HepG2 (cell line): ENCODE results near the gene ARIH1. TPM values are rescaled to one million over a fixed set of nuclear protein-coding genes. Genes with fewer than 3 reads are reported as not detected.
A peak's percentile ranks its signal among the peaks of the same experiment; 100 is the strongest.

Source experiments
- ARHGAP35 ChIP-seq: sonication (generic); formaldehyde crosslinking; IDR thresholded peaks from 2 replicates; pipeline ENCODE4 v1.9.0; 2022; ENCODE audit warnings: mild to moderate bottlenecking, inconsistent platforms, moderate library complexity, missing genetic modification reagents, borderline replicate concordance
- ATF7-NPFF ChIP-seq: sonication (generic); formaldehyde crosslinking; IDR thresholded peaks from 2 replicates; pipeline ENCODE4 v1.8.1; 2023; ENCODE audit warnings: mild to moderate bottlenecking, low read depth, missing genetic modification reagents, moderate library complexity
- HCFC1 ChIP-seq: fragments of 150-350 bp; IDR thresholded peaks from 2 replicates; pipeline ENCODE4 v1.6.1; 2014; ENCODE audit warnings: low read depth, low read length
- HDAC1 ChIP-seq: sonication (generic); formaldehyde crosslinking; IDR thresholded peaks from 2 replicates; pipeline ENCODE4 v1.5.1; 2020; ENCODE audit warnings: mild to moderate bottlenecking, missing genetic modification reagents
- HIVEP1 ChIP-seq: sonication (generic); formaldehyde crosslinking; IDR thresholded peaks from 2 replicates; pipeline ENCODE4 v1.4.0; 2020; ENCODE audit warnings: mild to moderate bottlenecking, missing genetic modification reagents
- IKZF4 ChIP-seq: sonication (generic); formaldehyde crosslinking; IDR thresholded peaks from 2 replicates; pipeline ENCODE4 v1.5.1; 2020; ENCODE audit warnings: borderline replicate concordance, mild to moderate bottlenecking, low read depth, missing genetic modification reagents; ENCODE audit errors: not compliant biosample characterization
- KMT2B ChIP-seq: IDR thresholded peaks from 2 replicates; pipeline ENCODE4 v1.6.1; 2016; ENCODE audit warnings: missing genetic modification reagents, missing compliant biosample characterization
- NFE2 ChIP-seq: sonication (generic); formaldehyde crosslinking; IDR thresholded peaks from 2 replicates; pipeline ENCODE4 v1.4.0; 2020; ENCODE audit warnings: missing genetic modification reagents
- RARA ChIP-seq: IDR thresholded peaks from 2 replicates; pipeline ENCODE4 v1.6.1; 2016; ENCODE audit warnings: missing genetic modification reagents, missing compliant biosample characterization
- RXRB ChIP-seq: IDR thresholded peaks from 2 replicates; pipeline ENCODE4 v1.6.1; 2016; ENCODE audit warnings: borderline replicate concordance, missing genetic modification reagents, missing compliant biosample characterization
- SETDB1 ChIP-seq: sonication (generic); formaldehyde crosslinking; IDR thresholded peaks from 2 replicates; pipeline ENCODE4 v1.5.1; 2020; ENCODE audit warnings: missing genetic modification reagents, mild to moderate bottlenecking, borderline replicate concordance
- TCF7 ChIP-seq: sonication (generic); IDR thresholded peaks from 2 replicates; pipeline ENCODE4 v1.6.1; 2016; ENCODE audit warnings: antibody characterized with exemption, low read depth
- ZC3H13 ChIP-seq: sonication (generic); formaldehyde crosslinking; IDR thresholded peaks from 2 replicates; pipeline ENCODE4 v1.8.1; 2023; ENCODE audit warnings: mild to moderate bottlenecking, missing genetic modification reagents, moderate library complexity
- ZFP41 ChIP-seq: sonication (generic); formaldehyde crosslinking; IDR thresholded peaks from 2 replicates; pipeline ENCODE4 v1.4.0; 2020; ENCODE audit warnings: mild to moderate bottlenecking, missing genetic modification reagents, borderline replicate concordance
- ZNF136 ChIP-seq: sonication (generic); formaldehyde crosslinking; IDR thresholded peaks from 2 replicates; pipeline ENCODE4 v1.8.1; 2022; ENCODE audit warnings: low read depth, mild to moderate bottlenecking, moderate library complexity, missing genetic modification reagents
- ZNF232 ChIP-seq: sonication (generic); formaldehyde crosslinking; IDR thresholded peaks from 2 replicates; pipeline ENCODE4 v1.4.0; 2020; ENCODE audit warnings: missing genetic modification reagents, borderline replicate concordance
- ZNF367 ChIP-seq: sonication (generic); formaldehyde crosslinking; IDR thresholded peaks from 2 replicates; pipeline ENCODE4 v1.4.0; 2020; ENCODE audit warnings: missing genetic modification reagents, borderline replicate concordance
- ZNF563 ChIP-seq: sonication (generic); formaldehyde crosslinking; IDR thresholded peaks from 2 replicates; pipeline ENCODE4 v1.8.0; 2022; ENCODE audit warnings: mild to moderate bottlenecking, moderate library complexity, missing genetic modification reagents
- ZNF737 ChIP-seq: sonication (generic); formaldehyde crosslinking; IDR thresholded peaks from 2 replicates; pipeline ENCODE4 v1.5.0; 2020; ENCODE audit warnings: missing genetic modification reagents, mild to moderate bottlenecking, borderline replicate concordance
- ZNF772 ChIP-seq: sonication (generic); formaldehyde crosslinking; IDR thresholded peaks from 2 replicates; pipeline ENCODE4 v1.5.0; 2020; ENCODE audit warnings: mild to moderate bottlenecking, missing genetic modification reagents
- ZSCAN25 ChIP-seq: sonication (generic); formaldehyde crosslinking; IDR thresholded peaks from 2 replicates; pipeline ENCODE4 v1.8.0; 2022; ENCODE audit warnings: mild to moderate bottlenecking, missing genetic modification reagents
- ZSCAN31 ChIP-seq: sonication (generic); formaldehyde crosslinking; IDR thresholded peaks from 2 replicates; pipeline ENCODE4 v1.5.0; 2020; ENCODE audit warnings: low read depth, mild to moderate bottlenecking, missing genetic modification reagents
- polyA plus RNA-seq, 8 experiments: library from polyadenylated mRNA; depleted of rRNA in 3 of 8; stranded (reverse) in 7 of 8; unstranded in 1 of 8; fragments of >200 nt; fragmentation: Illumina TruSeq in 4 of 8; extraction: Trizol in 4 of 8; gene quantifications; 2 replicates each; pipeline versions ENCODE4 v1.2.1 to v1.2.3, GENCODE V29; 2011 to 2016; ENCODE audit warnings: low read depth in 4 of 8, missing spikeins in 1 of 8, mixed read lengths in 1 of 8; ENCODE audit not compliant: insufficient read depth in 1 of 8
- total RNA-seq, 5 experiments: library from RNA; depleted of rRNA; stranded (reverse); fragments of >200 nt; fragmentation: Illumina TruSeq; extraction: Trizol; gene quantifications; 2 replicates each; pipeline ENCODE4 v1.2.3, GENCODE V29; 2016; ENCODE audit warnings: low read depth in 1 of 5
- TF ChIP-seq, protein P1 (sequence below): sonication (generic); formaldehyde crosslinking; IDR thresholded peaks from 2 replicates; pipeline ENCODE4 v1.8.0; 2022; ENCODE audit warnings: mild to moderate bottlenecking, missing genetic modification reagents
- TF ChIP-seq, protein P2 (sequence below): IDR thresholded peaks from 2 replicates; pipeline ENCODE4 v1.6.1; 2016; ENCODE audit warnings: mild to moderate bottlenecking
- TF ChIP-seq, protein P3 (sequence below): sonication (generic); formaldehyde crosslinking; IDR thresholded peaks from 2 replicates; pipeline ENCODE4 v1.4.0; 2020; ENCODE audit warnings: missing genetic modification reagents, borderline replicate concordance

Gene ARIH1
- total and polyA plus RNA-seq, 2 of the 13 experiments (the other 11 are each of a cell fraction or from before 2014, with no cell fraction given) = 38.8 to 59.8 TPM

DNA sequence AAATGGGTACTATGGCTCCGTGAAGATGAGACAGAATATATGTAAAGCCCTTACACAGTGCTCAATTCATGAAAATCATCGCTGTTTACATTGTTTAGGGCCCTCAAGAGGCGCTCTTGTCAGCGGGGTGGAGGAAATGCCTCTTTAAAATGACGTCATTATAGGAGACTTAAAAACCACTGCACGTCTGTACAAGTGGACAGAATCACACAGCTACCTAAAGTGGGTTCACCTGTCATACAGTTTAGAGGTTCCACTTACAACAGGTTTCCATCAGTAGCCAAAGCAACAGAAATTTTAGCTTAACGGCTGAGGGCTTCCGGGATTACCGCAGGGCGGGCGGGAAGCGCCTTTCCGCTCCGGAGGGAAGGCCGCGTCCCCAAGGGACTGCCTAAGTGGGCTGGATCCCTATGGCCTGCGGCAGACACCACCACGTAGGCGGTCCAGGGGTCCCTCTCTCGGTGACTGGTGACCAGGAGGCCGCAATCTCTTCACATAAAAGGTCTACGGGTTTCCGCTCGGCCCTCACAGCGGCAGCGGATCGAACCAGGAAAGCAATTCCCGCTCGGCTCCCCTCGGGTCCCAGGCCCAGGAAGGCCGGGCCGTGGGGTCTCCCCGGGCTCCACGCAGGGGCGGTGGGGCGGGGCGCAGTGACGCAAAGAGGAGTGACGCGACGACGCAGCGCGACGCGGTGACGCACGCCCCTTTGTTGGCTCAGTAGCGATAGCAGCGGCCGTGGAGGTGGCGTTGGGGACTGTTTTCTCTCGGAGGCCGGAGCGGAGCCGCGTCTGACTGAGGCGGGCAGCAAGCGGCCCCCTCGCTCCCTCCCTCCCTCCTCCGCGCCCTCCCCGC lies at the start of gene ARIH1 (continued):
- TF ChIP-seq ZC3H13 (CRISPR knock-in tag) (peak; percentile 98), ARHGAP35 (CRISPR knock-in tag) (peak; percentile 92), ZNF367 (no peak; the same call in 1 of the 2 replicates), HCFC1 (peak; percentile 48; the same call in 1 of the 2 replicates), ZSCAN31 (CRISPR knock-in tag) (peak; percentile 87; the same call in 1 of the 2 replicates), HDAC1 (peak; percentile 96), KMT2B (CRISPR knock-in tag) (peak; percentile 92), TCF7 (no peak), ZFP41 (CRISPR knock-in tag) (peak; percentile 83; the same call in 1 of the 2 replicates), ZNF232 (CRISPR knock-in tag) (peak; percentile 90), ZNF136 (peak; percentile 98), ZNF772 (CRISPR knock-in tag) (peak; percentile 86; the same call in 1 of the 2 replicates), ZNF737 (peak; percentile 87), RXRB (CRISPR knock-in tag) (peak; percentile 9; the same call in 1 of the 2 replicates), ZSCAN25 (peak; percentile 72), SETDB1 (no peak), NFE2 (no peak), ZNF563 (CRISPR knock-in tag) (peak; percentile 76), RARA (CRISPR knock-in tag) (peak; percentile 50; the same call in 1 of the 2 replicates), IKZF4 (CRISPR knock-in tag) (peak; percentile 89), HIVEP1 (CRISPR knock-in tag) (peak; percentile 92), ATF7-NPFF (CRISPR knock-in tag) (peak; percentile 97)
- TF ChIP-seq, protein P1, sequence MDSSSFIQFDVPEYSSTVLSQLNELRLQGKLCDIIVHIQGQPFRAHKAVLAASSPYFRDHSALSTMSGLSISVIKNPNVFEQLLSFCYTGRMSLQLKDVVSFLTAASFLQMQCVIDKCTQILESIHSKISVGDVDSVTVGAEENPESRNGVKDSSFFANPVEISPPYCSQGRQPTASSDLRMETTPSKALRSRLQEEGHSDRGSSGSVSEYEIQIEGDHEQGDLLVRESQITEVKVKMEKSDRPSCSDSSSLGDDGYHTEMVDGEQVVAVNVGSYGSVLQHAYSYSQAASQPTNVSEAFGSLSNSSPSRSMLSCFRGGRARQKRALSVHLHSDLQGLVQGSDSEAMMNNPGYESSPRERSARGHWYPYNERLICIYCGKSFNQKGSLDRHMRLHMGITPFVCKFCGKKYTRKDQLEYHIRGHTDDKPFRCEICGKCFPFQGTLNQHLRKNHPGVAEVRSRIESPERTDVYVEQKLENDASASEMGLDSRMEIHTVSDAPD = peak; percentile 19; the same call in 1 of the 2 replicates
- TF ChIP-seq, protein P2, sequence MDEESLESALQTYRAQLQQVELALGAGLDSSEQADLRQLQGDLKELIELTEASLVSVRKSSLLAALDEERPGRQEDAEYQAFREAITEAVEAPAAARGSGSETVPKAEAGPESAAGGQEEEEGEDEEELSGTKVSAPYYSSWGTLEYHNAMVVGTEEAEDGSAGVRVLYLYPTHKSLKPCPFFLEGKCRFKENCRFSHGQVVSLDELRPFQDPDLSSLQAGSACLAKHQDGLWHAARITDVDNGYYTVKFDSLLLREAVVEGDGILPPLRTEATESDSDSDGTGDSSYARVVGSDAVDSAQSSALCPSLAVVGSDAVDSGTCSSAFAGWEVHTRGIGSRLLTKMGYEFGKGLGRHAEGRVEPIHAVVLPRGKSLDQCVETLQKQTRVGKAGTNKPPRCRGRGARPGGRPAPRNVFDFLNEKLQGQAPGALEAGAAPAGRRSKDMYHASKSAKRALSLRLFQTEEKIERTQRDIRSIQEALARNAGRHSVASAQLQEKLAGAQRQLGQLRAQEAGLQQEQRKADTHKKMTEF = peak; percentile 98
- TF ChIP-seq, protein P3, sequence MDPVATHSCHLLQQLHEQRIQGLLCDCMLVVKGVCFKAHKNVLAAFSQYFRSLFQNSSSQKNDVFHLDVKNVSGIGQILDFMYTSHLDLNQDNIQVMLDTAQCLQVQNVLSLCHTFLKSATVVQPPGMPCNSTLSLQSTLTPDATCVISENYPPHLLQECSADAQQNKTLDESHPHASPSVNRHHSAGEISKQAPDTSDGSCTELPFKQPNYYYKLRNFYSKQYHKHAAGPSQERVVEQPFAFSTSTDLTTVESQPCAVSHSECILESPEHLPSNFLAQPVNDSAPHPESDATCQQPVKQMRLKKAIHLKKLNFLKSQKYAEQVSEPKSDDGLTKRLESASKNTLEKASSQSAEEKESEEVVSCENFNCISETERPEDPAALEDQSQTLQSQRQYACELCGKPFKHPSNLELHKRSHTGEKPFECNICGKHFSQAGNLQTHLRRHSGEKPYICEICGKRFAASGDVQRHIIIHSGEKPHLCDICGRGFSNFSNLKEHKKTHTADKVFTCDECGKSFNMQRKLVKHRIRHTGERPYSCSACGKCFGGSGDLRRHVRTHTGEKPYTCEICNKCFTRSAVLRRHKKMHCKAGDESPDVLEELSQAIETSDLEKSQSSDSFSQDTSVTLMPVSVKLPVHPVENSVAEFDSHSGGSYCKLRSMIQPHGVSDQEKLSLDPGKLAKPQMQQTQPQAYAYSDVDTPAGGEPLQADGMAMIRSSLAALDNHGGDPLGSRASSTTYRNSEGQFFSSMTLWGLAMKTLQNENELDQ = no peak
